Transverse colon (tissue), 3 donors: Measurements from ENCODE around the gene AGRN.

Source experiments
- CTCF ChIP-seq, 5 experiments: fragments of 200-600 bp in 3 of 5; fragments of 450-650 bp in 2 of 5; sonication (generic) in 3 of 5; IDR thresholded peaks; 1 replicate in 2 of 5; 2 replicates in 3 of 5; pipeline ENCODE4 v1.5.1; 2016 to 2017; ENCODE audit warnings: antibody characterized with exemption in 5 of 5, inconsistent platforms in 3 of 5, mild to moderate bottlenecking in 2 of 5, moderate library complexity in 1 of 5
- POLR2A ChIP-seq: fragments of 450-650 bp; IDR thresholded peaks from one replicate; pipeline ENCODE4 v1.6.1; 2016; ENCODE audit warnings: antibody characterized with exemption, mild to moderate bottlenecking, moderate library complexity

GRCh38 chr1:1066403-1067283 is 46.7 kb downstream of the AGRN start:
- TF ChIP-seq CTCF (IDR thresholded peaks at IDR 0.05) (no peak), POLR2A (no peak)
